Cortex of kidney (tissue), 1 donor: ENCODE results near the gene CTAGE6.
"Not testable (repeated sequence)": the region's sequence is repeated elsewhere in the genome, so short reads cannot be mapped to it uniquely, and the experiment has no call there.

Source experiments
- DNase-seq: peaks from one replicate; lab custom pipeline; 2025; lab: John Stamatoyannopoulos, UW

The CTAGE6 gene

GRCh38 chr7:143715543-143716193 is 41.8 kb downstream of the CTAGE6 start:
- DNase-seq: not testable (repeated sequence)

- DNase-seq: not testable (repeated sequence)
Measured at GRCh38 chr7:143714581-143715454, 42.7 kb downstream of the CTAGE6 start.

- not testable (repeated sequence) for DNase-seq
Measured at GRCh38 chr7:143712381-143712780, 45.1 kb downstream of the CTAGE6 start.

- not testable (repeated sequence) for DNase-seq
Measured at GRCh38 chr7:143711727-143712324, 45.7 kb downstream of the CTAGE6 start.

- not testable (repeated sequence) for DNase-seq
Measured at GRCh38 chr7:143709895-143710294, 47.6 kb downstream of the CTAGE6 start.
